GM11168 (cell line): ENCODE results near the gene ZNF579.
"Not testable (repeated sequence)": the region's sequence is repeated elsewhere in the genome, so short reads cannot be mapped to it uniquely, and the experiment has no call there.

Experiments
- in situ Hi-C: fragments of 300-500 bp; cut with MboI; formaldehyde crosslinking; loops from one replicate; pipeline ENCODE4 v1.12.0; 2022; ENCODE audit warnings: low sequenced_read_pairs; ENCODE audit not compliant: unreplicated experiment

ZNF579 gene

DNA sequence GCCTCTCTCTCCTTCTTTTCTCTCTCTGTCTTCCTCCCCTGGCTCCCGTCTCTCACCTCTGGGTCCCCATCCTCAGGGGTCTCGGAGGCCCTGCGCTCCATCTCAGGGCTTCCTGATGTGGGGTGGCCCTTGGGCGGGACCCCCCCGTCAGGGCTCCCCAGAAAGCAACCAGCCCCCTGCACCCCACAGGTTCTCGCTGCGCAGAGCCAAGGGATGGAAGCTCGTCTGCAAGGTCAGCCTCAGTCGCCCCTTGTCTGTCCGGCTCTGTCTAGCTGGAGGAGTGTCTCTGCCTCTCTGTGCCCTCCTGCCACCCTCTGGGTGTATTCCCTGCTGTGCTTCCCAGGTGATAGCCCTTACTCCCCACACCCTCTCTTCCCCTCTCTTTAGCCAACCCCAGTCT lies 35.2 kb downstream of the ZNF579 start, which contains the start of gene SBK3:
Gene SBK3, minus strand, starts transcription at position 101 of the 400 bp plus-strand sequence. Its CDS starts 0 bp downstream, at position 101.
- in situ Hi-C loops = no loop called here

DNA sequence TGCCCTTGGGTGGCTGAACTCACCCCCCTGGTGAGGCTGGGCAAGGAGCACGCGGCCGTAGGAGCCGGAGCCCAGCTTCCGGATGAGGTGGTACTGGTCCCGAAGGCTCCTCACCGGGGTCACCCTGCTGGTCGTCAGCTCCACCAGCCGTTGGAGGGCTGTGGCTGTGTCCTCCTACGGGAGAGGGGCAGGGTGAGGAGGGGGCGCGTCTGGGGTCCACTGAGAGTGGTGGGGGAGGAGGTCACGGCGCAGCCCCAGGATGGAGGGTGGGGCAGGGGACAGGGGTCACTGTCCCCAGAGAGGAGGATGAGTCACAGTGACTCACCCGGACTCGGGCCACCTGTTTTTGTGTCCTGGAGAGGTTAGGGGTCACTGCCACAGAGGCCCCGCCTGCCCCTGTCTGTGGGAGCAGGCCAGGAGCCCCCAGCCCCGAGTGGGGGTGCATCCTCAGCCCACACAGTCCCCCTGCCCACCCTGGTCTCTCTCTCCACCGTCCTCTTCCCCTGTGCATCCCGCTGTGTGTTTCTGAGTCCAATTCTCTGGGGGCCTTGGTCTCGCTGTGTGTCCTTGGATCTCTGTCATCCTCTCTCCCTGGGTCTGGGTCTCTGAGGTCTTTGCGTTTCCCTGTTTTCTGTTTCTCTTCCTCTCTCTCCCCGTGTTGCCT lies 35.7 kb downstream of the ZNF579 start:
- in situ Hi-C loops = no loop called here

GRCh38 chr19:55544014-55544413 lies 36.6 kb downstream of the ZNF579 start:
- in situ Hi-C loops = no loop called here

GRCh38 chr19:55543567-55543966 lies 37.1 kb downstream of the ZNF579 start:
- in situ Hi-C loops = no loop called here

DNA sequence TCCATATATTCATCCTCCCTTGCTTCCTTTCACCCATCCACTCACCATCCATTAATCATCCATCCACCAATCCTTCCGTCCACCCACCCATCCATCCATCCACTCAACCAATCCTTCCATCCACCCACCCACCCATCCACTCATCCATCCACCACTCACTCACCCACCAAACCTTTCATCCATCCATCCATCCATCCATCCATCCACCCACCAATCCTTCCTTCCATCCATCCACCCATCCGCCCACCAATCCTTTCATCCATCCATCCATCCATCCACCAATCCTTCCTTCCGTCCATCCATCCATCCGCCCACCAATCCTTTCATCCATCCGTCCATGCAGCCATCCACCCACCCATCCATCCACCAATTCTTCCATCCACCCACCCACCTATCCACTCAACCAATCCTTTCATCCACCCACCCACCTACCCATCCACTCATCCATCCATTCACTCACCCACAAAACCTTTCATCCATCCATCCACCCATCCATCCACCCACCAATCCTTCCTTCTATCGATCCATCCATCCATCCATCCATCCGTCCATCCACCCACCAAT lies 38.3 kb downstream of the ZNF579 start:
- in situ Hi-C loops = no loop called here

GRCh38 chr19:55541091-55541490 lies 39.6 kb downstream of the ZNF579 start:
- in situ Hi-C loops = no loop called here

GRCh38 chr19:55540619-55541018 lies 40.0 kb downstream of the ZNF579 start:
- in situ Hi-C loops = no loop called here

DNA sequence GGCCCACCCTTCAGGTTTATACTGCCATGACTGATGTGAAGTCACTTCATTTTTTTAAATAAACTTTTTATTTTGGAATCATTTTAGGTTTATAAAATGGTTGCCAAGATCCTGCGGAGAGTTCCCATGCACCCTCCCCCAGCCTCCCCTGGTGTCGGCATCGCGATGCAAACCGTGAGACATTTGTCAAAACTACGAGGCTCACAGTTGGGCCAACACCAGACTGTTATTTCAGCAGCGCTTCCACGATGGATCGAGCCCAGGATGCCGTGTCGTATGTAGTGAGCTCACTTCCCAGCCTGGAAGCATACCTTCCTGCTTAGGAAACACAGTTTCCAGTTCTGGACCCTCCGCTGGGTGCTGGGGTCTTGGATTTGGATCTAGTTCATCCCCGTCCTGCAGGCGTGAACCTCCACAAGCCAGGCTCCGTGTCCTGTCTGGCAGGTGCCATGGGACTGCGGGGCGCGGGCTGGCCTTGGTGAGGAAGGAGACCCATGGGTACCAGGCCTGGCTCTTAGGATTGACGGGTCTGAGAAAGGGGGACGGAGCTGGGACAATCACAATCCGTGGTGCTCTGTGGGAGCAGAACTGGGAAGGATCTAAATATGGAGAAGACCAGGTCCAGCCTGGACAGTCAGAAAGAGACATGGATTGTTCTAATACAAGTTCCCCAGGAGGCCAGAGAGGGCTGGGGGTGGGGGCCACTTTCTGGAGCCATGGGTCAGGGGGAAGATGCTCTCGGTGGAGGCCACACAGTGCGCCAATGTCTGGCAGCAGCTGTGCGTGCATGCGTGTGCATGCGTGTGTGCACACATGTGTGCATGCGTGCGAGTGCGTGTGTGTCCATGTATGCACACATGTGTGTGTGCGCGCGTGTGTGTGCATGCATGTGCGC lies 41.3 kb downstream of the ZNF579 start:
- in situ Hi-C loops = no loop called here

- in situ Hi-C loops = no loop called here
These were observed 42.5 kb downstream of the ZNF579 start for GRCh38 chr19:55538132-55538531.

- in situ Hi-C loops = no loop called here
These were observed 42.9 kb downstream of the ZNF579 start for GRCh38 chr19:55537741-55538111.

GRCh38 chr19:55536951-55537740 lies 43.5 kb downstream of the ZNF579 start, which contains the start of gene SBK2:
Gene SBK2 (minus strand): TSS chr19:55537133. CDS start chr19:55536294, 839 bp downstream.
- in situ Hi-C loops = no loop called here

DNA sequence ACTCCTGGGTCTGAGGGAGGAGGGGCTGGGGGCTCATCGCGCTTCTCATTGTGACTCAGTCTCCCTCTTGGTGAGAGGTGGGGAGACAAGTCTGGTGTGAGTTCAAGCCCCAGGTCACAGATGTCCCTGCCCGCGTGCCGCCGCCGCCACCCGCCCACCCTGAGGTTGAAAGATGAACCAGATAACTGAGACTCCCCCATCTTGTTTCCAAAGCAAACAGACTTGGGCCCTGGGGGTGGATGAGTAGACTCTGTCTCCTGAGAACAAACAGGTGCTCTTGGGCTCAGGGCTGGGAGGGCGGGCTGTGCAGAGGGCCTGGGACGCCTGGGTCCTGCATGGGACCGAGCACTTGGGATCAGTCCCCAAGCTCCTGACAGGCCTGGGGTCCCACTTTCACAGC lies 44.3 kb downstream of the ZNF579 start:
- in situ Hi-C loops = no loop called here

DNA sequence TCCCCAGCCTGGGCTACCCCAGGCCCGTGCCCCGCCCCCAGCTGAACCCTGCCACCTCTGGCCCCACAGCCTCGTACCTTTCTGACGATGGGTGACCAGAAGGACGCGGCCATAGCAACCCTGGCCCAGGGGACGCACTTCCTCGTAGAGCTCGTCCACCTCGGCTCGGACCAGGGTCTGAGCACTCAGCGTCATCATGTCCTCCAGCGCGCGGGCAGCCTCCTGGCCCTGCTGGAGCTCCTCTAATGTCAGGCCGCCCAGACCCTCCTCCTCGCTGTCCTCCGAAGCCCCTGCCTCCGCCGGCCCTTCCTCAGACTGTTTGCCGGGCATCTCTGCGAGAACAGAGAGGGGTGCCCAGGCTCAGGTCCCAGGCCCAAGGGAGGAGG lies 44.7 kb downstream of the ZNF579 start:
- in situ Hi-C loops = no loop called here

GRCh38 chr19:55535173-55535964 lies 45.3 kb downstream of the ZNF579 start:
- in situ Hi-C loops = no loop called here

- in situ Hi-C loops = not testable (repeated sequence)
These were observed 46.4 kb downstream of the ZNF579 start for GRCh38 chr19:55534280-55534679.

DNA sequence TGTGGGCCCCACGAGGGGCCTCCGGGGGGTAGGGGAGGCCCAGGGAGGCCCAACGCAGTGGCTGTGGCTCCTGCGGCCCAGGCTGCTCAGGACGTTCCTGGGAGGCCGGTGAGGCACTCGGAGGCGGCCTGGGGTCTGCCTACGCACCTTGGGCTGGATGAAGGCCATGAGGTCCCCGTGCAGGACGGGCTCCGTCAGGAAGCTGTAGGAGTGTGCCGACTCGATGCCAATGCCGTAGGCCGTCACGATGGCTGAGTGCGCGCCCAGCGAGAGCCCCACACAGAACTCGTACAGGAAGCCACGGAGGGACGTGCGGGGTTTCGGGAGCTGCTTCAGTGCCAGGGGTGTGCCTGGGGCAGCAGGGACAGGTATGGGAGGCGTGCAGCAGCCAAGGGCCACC lies 49.7 kb downstream of the ZNF579 start:
- in situ Hi-C loops = no loop called here

GRCh38 chr19:55529636-55530234 lies 50.9 kb downstream of the ZNF579 start:
- in situ Hi-C loops = no loop called here

DNA sequence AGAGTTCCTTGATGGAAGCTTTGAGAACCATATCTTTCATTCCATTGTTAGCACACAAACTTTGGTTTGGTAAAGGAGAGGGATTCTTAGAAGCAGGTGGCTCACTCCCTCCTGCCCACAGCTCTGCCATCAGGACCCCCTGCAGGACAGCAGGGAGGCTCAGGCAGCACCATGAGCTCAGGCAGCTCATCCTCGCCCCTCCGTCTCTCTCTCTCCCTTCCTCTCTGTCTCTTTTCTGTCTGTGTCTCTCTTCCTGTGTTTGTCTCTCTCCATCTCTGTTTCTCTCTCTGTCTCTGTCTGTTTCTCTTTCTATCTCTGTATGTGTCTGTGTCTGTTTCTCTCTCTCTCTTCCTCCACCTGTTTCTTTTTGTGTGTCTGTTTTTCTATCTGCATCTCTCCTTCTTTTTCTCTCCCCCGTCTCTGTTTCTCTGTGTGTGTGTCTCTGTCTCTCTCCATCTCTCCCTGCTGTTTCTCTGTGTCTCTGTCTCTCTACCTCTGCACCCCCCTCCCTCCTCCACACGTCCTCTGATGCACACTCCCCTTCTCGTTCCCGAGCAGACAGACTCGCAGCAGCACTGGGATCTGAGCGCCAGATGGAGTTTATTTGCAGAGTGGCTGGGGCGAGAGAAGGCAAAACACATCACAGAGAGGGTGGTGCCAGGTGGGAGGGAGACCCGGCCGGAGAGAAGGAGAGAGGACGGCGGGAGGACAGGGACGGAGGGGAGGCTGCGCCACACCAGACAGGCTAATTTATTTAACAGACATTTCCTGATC lies 52.4 kb downstream of the ZNF579 start:
- in situ Hi-C loops = no loop called here
